ENCODE measurements around the gene C19orf25. TPM values are rescaled to one million over a fixed set of nuclear protein-coding genes. Genes with fewer than 3 reads are reported as not detected.

The C19orf25 gene
- total and polyA plus RNA-seq, 9 of the 15 experiments (the other 6 are each of a cell fraction or from before 2014, with no cell fraction given) = 0.79 to 96.0 (median 36.1) TPM

DNA sequence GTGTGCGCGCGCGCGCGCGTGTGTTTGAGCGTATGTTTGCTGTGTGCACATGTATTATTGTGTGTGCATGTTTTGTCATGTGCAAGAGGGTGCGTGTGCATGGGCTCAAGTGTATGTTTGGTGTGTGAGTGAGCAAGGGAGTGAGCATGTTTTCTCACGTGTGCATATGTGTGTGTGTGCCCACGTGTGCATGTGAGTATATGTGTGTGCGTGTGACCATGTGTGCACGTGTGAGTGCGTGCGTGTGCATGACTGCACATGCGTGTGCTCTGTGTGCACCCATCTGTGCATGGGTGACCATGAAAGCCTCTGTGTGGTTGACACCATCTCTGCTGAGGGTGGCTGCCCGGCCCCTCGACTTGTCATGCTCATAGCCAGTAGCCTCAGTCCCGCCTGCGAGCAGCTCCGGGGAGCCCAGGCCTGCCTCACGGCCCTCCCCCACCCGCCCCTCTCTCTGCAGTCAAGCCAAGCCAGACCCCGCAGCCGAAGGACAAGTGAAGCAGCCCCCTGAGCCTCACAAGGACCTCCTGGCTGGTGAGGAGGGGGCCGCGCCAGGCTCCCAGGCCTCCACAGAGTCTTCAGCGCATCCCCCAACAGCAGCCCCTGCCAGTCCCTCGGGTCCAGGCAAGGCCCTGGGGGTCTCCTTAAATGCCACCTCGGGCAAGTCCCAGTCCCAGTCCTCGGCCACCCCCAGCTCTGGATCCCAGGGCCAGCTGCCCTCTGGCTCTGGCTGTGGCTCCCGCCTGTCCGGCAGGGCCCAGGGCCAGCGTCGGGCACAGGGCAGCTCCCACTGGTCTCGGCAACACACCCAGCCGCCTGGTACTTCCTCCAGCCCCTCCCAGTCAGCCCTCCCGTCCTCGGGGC lies 17.9 kb upstream of the C19orf25 start:
- WGBS (ENCODE audit: insufficient coverage, low coverage, missing lambda C conversion rate) = 87% methylated on average over 32 of the region's 39 CpGs
- Histone ChIP-seq H3K27me3 (ENCODE audit: control insufficient read depth in 2 of 2, insufficient read depth in 2 of 2, low read length in 2 of 2) (no peaks in the 10 kb centered on the region), H2AFZ (ENCODE audit: low read depth, low read length) (no peak overlapping the region), H3K27ac (ENCODE audit: extremely low read depth, low read depth, low read length) (no peak overlapping the region), H3K9me1 (ENCODE audit: control insufficient read depth, insufficient read depth, low read length) (no peaks in the 10 kb centered on the region), H3K4me2 (ENCODE audit: insufficient read depth, low read length) (no peak overlapping the region), H4K20me1 (replicated peaks; ENCODE audit: control insufficient read depth, insufficient read depth, low read length) (peaks cover 6% of the 10 kb centered on the region; the same call in 1 of the 2 replicates), H3K4me3 (no peak overlapping the region), H3K36me3 (ENCODE audit: control insufficient read depth, insufficient read depth, low read length) (no peaks in the 10 kb centered on the region), H3K4me1 (replicated peaks in 1 of 2; ENCODE audit: control insufficient read depth in 2 of 2, insufficient read depth in 2 of 2, low read length in 2 of 2) (peaks cover 21 to 82% of the 10 kb centered on the region in 2 experiments), H3K9ac (ENCODE audit: insufficient read depth in 1 of 2, low read depth in 2 of 2, low read length in 2 of 2) (0 out of 4 replicates have a peak overlapping the region, but pooled peaks of 1 of the 2 experiments have one; percentile 61), H3K79me2 (ENCODE audit: control insufficient read depth, insufficient read depth, low read length) (peaks cover 17% of the 10 kb centered on the region), H3K9me3 (replicated peaks; ENCODE audit: control insufficient read depth, insufficient read depth, low read depth, low read length) (no peaks in the 10 kb centered on the region)
- DNase-seq (ENCODE audit: extremely low read depth in 1 of 4, low spot score in 3 of 4) (no peak), ATAC-seq (no peak), FAIRE-seq (no peak)
- in situ Hi-C loops (cut with MboI) (no loop called here), intact Hi-C loops (cut with micrococcal nuclease) (no loop called here)
- ChIA-PET CTCF (ENCODE audit: low intra/inter-chr PET ratio) (no interaction called here), POLR2A (no interaction called here)
- BruUV-seq (replicated peaks) = no TSS peak
- TF ChIP-seq POLR2A (conservative IDR thresholded peaks at IDR 0.05) = peak; percentile 55; the same call in 1 of the 2 replicates
- TF ChIP-seq NONO (IDR thresholded peaks at IDR 0.05; ENCODE audit: low read depth in 2 of 2, low read length in 1 of 2) = no peak
- TF ChIP-seq SUPT5H (IDR thresholded peaks at IDR 0.05) = peak; percentile 53
- TF ChIP-seq KDM1A (IDR thresholded peaks at IDR 0.05) = peak in 1 of 2 experiments; percentile 96; a peak in 2 of 4 replicates
- peak; percentile 67; the same call in 1 of the 2 replicates for TF ChIP-seq TARDBP (IDR thresholded peaks at IDR 0.05)
- peak; percentile 22 for TF ChIP-seq FIP1L1 (IDR thresholded peaks at IDR 0.05; ENCODE audit: low read depth, low read length, poor library complexity, severe bottlenecking)
- TF ChIP-seq HDAC1 (IDR thresholded peaks at IDR 0.05) = no peak
- TF ChIP-seq, protein P1, sequence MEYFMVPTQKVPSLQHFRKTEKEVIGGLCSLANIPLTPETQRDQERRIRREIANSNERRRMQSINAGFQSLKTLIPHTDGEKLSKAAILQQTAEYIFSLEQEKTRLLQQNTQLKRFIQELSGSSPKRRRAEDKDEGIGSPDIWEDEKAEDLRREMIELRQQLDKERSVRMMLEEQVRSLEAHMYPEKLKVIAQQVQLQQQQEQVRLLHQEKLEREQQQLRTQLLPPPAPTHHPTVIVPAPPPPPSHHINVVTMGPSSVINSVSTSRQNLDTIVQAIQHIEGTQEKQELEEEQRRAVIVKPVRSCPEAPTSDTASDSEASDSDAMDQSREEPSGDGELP (CRISPR knock-in tag; IDR thresholded peaks at IDR 0.05; ENCODE audit: borderline replicate concordance) = no peak
- TF ChIP-seq BACH1 (tag; IDR thresholded peaks at IDR 0.05) = no peak
- 0 out of 2 replicates have a peak, but pooled peaks have one; percentile 13 for TF ChIP-seq STAT5A (IDR thresholded peaks at IDR 0.05; ENCODE audit: borderline replicate concordance, low read length)
- TF ChIP-seq SLC30A9 (CRISPR knock-in tag; IDR thresholded peaks at IDR 0.05) = no peak
- TF ChIP-seq PCBP1 (IDR thresholded peaks at IDR 0.05; ENCODE audit: low read depth, low read length, poor library complexity, severe bottlenecking) = peak; percentile 35
- 0 out of 2 replicates have a peak, but pooled peaks have one; percentile 38 for TF ChIP-seq MYNN (IDR thresholded peaks at IDR 0.05)
- no peak for TF ChIP-seq MYNN (CRISPR knock-in tag; IDR thresholded peaks at IDR 0.05)
- peak; percentile 20 to 29; a peak in 1 of 4 replicates for TF ChIP-seq NRF1 (conservative IDR thresholded peaks at IDR 0.05 in 1 of 2, IDR thresholded peaks at IDR 0.05 in 1 of 2)
- TF ChIP-seq PHF21A (IDR thresholded peaks at IDR 0.05; ENCODE audit: borderline replicate concordance, low read depth) = no peak
- TF ChIP-seq PHF20 (IDR thresholded peaks at IDR 0.05; ENCODE audit: partially characterized antibody) = peak; percentile 57
- TF ChIP-seq OTX1 (CRISPR knock-in tag; IDR thresholded peaks at IDR 0.05) = no peak
- TF ChIP-seq, protein P2, sequence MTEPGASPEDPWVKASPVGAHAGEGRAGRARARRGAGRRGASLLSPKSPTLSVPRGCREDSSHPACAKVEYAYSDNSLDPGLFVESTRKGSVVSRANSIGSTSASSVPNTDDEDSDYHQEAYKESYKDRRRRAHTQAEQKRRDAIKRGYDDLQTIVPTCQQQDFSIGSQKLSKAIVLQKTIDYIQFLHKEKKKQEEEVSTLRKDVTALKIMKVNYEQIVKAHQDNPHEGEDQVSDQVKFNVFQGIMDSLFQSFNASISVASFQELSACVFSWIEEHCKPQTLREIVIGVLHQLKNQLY (CRISPR knock-in tag; conservative IDR thresholded peaks at IDR 0.05) = no peak

Measured in K562 (cell line).